Activated naive CD8-positive, alpha-beta T cell treated with anti-CD3 and anti-CD28 coated beads, Interleukin-2, amount 50 U/mL, for 24 hours (primary cell): ENCODE data around the gene ILDR1.
"Not testable (repeated sequence)": the region's sequence is repeated elsewhere in the genome, so short reads cannot be mapped to it uniquely, and the experiment has no call there.

Source experiments
- ATAC-seq: fragments of 150-1000 bp; cut with Tn5 transposase; one replicate; pipeline ENCODE4 v1.10.0; 2021
- DNase-seq: peaks from one replicate; pipeline ENCODE4 v3.0.0; 2021
- H3K27ac Mint-ChIP-seq: one replicate; pipeline ENCODE4 v1.8.0; 2021; ENCODE audit warnings: mild to moderate bottlenecking, mixed read lengths
- H3K27me3 Mint-ChIP-seq: one replicate; pipeline ENCODE4 v1.8.0; 2021; ENCODE audit warnings: mixed read lengths
- H3K36me3 Mint-ChIP-seq: one replicate; pipeline ENCODE4 v1.8.0; 2021; ENCODE audit warnings: low read depth, mixed read lengths
- H3K4me1 Mint-ChIP-seq: one replicate; pipeline ENCODE4 v1.8.0; 2021; ENCODE audit warnings: mixed read lengths
- H3K4me3 Mint-ChIP-seq: one replicate; pipeline ENCODE4 v1.8.0; 2021; ENCODE audit warnings: mild to moderate bottlenecking, moderate library complexity, mixed read lengths
- H3K9me3 Mint-ChIP-seq: one replicate; pipeline ENCODE4 v1.8.0; 2021; ENCODE audit warnings: mixed read lengths

The ILDR1 gene

DNA sequence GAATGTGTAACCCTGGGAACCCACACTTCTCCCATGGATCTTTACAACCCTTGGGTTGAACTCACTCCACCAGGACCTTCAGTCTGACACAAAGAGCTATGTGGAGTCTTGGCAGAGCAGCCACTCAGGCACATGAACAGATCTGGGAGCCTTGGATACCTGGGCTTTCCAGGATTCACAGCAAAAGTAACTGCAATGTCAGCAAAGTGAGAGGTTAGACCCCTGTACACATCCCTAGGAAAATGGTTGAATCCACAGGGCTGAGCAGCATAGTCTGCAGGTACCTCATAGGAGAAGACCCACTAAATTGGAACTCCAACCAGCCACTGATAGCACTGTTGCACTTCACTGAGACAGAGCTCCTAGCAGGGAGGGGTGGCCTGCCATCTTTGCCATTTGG, 59.6 kb downstream of the ILDR1 start:
- DNase-seq (no peak), ATAC-seq (no peak)
- Mint-ChIP-seq H3K9me3 (no peaks in the 10 kb centered on the region), H3K4me3 (no peak overlapping the region), H3K4me1 (no peaks in the 10 kb centered on the region), H3K27me3 (peaks cover 7% of the 10 kb centered on the region), H3K27ac (no peak overlapping the region), H3K36me3 (no peaks in the 10 kb centered on the region)

DNA sequence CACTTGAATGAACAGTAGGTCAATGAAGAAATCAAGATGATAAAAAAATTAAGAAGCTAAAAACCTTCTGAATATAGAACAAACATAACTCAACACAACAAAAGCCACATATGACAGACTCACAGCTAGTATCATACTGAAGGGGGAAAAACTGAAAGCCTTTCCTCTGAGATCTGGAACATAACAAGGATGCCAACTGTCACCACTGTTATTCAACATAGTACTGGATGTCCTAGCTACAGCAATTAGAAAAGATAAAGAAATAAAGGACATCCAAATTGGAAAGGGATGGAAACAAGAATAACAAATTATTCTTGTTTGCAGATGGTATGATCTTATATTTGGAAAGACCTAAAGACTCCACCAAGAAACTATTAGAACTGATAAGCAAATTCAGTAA, 60.8 kb downstream of the ILDR1 start:
- ATAC-seq (no peak), DNase-seq (no peak)
- no peaks in the 10 kb centered on the region for H3K9me3 Mint-ChIP-seq
- no peaks in the 10 kb centered on the region for H3K36me3 Mint-ChIP-seq
- H3K4me1 Mint-ChIP-seq, result no peaks in the 10 kb centered on the region
- H3K27me3 Mint-ChIP-seq, result peaks cover 5% of the 10 kb centered on the region
- H3K27ac Mint-ChIP-seq, result no peak overlapping the region
- no peak overlapping the region for H3K4me3 Mint-ChIP-seq

DNA sequence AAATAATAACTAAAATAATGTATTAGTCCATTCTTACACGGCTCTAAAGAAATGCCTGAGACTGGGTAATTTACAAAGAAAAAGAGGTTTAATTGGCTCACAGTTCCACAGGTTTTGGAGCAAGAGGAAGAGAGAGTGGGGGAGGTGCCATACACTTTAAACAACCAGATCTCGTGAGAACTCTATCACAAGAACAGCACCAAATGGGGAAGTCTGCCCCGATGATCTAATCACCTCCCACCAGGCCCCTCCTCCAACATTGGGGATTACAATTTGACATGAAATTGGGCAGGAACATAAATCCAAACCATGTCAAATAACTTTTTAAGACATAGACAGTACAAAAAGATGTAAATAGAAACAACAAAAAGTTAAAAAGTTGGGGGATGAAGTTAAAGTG, 63.2 kb downstream of the ILDR1 start:
- Mint-ChIP-seq H3K4me3 (no peak overlapping the region), H3K4me1 (no peaks in the 10 kb centered on the region), H3K27ac (no peak overlapping the region), H3K9me3 (no peaks in the 10 kb centered on the region), H3K27me3 (peaks cover 2% of the 10 kb centered on the region), H3K36me3 (no peaks in the 10 kb centered on the region)
- DNase-seq, result no peak
- ATAC-seq, result no peak

DNA sequence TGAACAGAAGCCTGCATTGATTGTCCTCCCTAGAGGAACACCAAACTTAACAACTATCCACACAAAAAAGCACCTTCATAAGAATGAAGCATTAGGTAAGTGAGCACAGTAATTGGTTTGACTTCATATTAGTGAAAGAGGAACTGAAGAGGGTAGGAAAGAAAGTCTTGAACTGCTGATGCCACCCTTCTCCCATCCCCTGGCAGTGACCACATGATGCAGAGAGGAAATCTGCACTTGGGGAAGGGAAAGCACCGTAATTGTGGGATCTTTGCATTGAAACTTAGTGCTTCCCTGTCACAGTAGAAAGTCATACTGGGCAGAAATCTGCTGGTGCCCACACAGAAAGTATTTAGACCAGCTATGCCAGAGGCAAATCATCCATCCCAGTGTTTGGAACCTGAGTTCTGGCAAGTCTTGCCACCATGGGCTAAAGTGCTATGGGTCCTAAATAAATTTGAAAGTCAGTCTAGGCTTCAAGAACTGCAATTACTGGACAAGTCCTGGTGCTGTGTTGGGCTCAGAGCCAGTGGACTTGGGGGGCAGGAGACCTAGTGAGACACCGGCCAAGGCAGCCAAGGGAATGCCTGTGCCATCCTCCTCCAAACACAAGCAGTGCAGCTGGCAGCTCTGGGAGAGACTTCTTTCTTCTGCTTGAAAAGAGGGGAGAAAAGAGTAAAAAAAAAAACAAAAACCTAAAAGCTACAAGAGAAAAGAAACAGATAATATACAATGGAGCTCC, 64.2 kb downstream of the ILDR1 start:
- peaks cover 2% of the 10 kb centered on the region for H3K27me3 Mint-ChIP-seq
- DNase-seq (no peak), ATAC-seq (no peak)
- H3K9me3 Mint-ChIP-seq, result no peaks in the 10 kb centered on the region
- H3K4me1 Mint-ChIP-seq, result no peaks in the 10 kb centered on the region
- H3K4me3 Mint-ChIP-seq, result no peak overlapping the region
- H3K36me3 Mint-ChIP-seq, result no peaks in the 10 kb centered on the region
- H3K27ac Mint-ChIP-seq, result no peak overlapping the region

DNA sequence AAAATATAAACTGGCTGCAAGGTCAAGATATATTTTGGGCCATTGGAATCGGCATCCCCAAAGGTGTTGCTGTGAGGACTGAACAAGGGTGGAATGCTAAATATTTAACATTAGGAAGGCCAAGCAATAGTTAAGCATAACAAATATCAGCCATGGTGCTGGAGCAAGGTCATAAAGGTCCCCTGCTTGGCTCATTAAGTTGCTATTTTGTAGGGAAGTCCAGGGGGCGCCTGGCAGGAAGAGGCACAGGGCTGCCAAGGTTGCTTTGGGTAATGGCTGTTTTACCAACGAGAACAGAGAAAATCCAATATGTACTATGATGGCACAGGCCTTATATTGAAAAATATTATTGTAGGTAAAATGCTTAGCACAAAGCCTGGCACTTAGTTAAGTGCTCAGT, 65.7 kb downstream of the ILDR1 start:
- Mint-ChIP-seq H3K4me1 (no peaks in the 10 kb centered on the region), H3K9me3 (peaks cover 11% of the 10 kb centered on the region), H3K27me3 (no peaks in the 10 kb centered on the region), H3K27ac (no peak overlapping the region), H3K4me3 (no peak overlapping the region), H3K36me3 (peaks cover 2% of the 10 kb centered on the region)
- ATAC-seq (no peak), DNase-seq (no peak)

DNA sequence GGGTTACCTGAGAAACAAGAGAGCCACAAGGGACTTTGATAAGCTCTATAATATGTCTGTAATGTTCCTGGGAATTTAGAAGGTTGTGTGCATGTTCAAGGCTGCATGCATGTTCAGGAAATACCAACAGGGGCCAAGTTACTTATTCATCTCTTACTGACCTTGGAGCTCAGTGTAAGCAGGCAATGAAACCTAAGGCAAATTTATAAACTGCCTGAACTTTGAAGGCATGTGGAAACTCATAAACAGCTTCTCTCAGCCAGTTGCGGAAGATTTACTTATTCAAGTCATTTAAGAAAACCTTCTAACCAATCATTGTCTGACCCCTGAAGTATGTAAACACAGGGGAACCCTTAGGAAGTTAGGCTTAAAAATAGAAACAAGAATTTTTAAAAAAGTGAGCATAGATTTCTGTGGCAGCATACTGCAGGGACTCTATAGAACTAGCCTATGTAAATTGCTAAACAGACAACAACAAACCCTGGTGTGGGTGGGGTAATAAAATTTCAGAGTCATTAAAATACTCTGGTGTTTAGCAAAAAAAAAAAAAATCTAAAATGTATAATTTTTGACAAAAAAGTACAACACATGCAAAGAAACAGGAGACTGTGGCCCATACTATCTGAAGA, 70.6 kb downstream of the ILDR1 start:
- DNase-seq (no peak), ATAC-seq (no peak)
- H3K36me3 Mint-ChIP-seq, result peaks cover 8% of the 10 kb centered on the region
- peaks cover 20% of the 10 kb centered on the region for H3K9me3 Mint-ChIP-seq
- no peaks in the 10 kb centered on the region for H3K4me1 Mint-ChIP-seq
- no peak overlapping the region for H3K4me3 Mint-ChIP-seq
- H3K27me3 Mint-ChIP-seq, result no peaks in the 10 kb centered on the region
- no peak overlapping the region for H3K27ac Mint-ChIP-seq

DNA sequence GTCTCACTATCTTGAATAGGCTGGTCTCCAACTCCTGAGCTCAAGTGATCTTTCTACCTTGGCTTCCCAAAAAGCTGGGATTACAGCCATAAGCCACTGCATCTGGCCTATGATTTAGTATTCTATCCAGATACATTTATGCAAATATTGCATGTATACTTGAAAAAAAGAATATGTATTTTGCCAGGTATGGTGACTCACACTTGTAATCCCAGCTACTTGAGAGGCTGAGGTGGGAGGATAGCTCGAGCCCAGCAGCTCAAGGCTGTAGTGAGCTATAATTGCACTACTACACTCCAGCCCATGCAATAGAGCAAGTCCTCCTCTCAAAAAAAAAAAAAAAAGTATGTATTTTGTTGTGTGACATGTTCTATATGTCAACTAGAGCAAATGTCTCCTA, 73.4 kb downstream of the ILDR1 start:
- H3K27ac Mint-ChIP-seq, result no peak overlapping the region
- ATAC-seq (no peak), DNase-seq (no peak)
- no peaks in the 10 kb centered on the region for H3K27me3 Mint-ChIP-seq
- no peak overlapping the region for H3K4me3 Mint-ChIP-seq
- H3K36me3 Mint-ChIP-seq, result peaks cover 8% of the 10 kb centered on the region
- peaks cover 20% of the 10 kb centered on the region for H3K9me3 Mint-ChIP-seq
- no peaks in the 10 kb centered on the region for H3K4me1 Mint-ChIP-seq

DNA sequence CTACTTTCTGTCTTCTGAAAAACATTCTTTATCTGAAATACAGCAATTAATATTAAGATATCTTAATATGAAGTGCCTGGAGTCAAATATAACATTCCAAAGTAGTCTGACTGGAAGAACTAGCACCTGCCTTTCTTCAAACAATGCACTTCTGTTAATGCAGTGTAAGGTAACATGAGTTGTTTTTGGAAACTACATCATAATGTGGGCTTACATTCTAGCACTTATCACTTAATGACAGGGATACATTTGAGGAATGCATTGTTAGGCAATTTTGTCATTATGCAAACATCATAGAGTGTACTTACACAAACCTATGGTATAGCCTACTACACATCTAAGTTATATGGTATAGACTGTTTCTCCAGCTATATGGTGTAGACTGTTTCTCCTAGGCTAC, 78.6 kb downstream of the ILDR1 start:
- DNase-seq (no peak), ATAC-seq (no peak)
- no peaks in the 10 kb centered on the region for H3K27me3 Mint-ChIP-seq
- H3K36me3 Mint-ChIP-seq, result peaks cover 10% of the 10 kb centered on the region
- H3K4me3 Mint-ChIP-seq, result no peak overlapping the region
- H3K27ac Mint-ChIP-seq, result no peak overlapping the region
- H3K9me3 Mint-ChIP-seq, result no peaks in the 10 kb centered on the region
- no peaks in the 10 kb centered on the region for H3K4me1 Mint-ChIP-seq

DNA sequence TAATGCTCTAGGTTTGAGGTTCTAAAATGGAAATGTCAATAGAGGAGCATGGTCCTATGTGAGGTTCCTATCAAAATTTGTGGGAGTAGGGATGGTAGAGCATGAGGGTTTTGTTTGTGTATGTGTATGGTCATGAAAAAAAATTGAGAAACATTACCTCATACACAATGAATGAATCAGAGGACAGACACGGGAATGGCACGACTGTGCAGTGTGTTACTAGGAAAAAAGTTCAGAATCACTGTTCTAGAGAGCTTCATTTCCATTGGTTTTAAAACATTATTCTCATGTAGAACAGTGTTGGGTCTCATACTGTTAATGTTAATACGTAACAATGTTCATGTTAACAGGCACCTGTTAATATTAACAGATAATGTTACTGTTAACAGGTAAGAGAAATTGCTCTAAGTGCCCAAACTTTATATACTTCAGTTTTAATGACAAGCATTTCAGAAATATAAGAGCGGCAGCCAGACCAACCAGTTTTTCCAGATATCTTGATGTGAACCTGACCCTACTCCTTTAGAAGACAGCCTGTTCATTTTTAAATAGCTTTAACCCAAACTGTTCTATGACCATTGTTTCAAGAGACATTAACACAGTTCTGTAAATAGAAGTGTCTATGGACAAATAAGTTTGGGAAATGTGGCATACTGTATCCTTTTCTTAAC, 79.8 kb downstream of the ILDR1 start:
- H3K27me3 Mint-ChIP-seq, result no peaks in the 10 kb centered on the region

DNA sequence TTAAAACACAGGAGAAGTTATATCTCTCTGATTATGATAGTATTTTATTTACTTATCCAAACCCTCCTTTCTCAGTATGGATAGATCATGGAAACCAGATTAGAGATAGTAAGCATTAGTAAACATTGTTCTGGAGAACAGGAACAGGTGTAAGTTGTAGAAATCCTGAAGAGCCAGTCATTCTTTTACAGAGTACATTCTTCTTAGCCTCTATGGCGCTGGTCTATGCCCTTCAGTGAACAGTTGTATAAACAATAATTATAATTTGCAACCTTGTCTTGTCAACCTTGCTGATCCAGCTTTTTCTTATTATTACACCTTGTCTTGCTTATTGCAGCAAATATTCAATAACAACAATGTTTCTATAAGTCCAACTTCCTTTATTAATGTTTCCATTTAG, 80.5 kb downstream of the ILDR1 start:
- H3K9me3 Mint-ChIP-seq, result no peaks in the 10 kb centered on the region
- no peaks in the 10 kb centered on the region for H3K4me1 Mint-ChIP-seq

More for the DNA sequence above, 79.8 kb downstream of the ILDR1 start:
- H3K27ac Mint-ChIP-seq, result no peak overlapping the region
- H3K4me3 Mint-ChIP-seq, result no peak overlapping the region
- no peaks in the 10 kb centered on the region for H3K9me3 Mint-ChIP-seq
- H3K4me1 Mint-ChIP-seq, result no peaks in the 10 kb centered on the region
- no peak for ATAC-seq
- DNase-seq, result no peak
- peaks cover 12% of the 10 kb centered on the region for H3K36me3 Mint-ChIP-seq

DNA sequence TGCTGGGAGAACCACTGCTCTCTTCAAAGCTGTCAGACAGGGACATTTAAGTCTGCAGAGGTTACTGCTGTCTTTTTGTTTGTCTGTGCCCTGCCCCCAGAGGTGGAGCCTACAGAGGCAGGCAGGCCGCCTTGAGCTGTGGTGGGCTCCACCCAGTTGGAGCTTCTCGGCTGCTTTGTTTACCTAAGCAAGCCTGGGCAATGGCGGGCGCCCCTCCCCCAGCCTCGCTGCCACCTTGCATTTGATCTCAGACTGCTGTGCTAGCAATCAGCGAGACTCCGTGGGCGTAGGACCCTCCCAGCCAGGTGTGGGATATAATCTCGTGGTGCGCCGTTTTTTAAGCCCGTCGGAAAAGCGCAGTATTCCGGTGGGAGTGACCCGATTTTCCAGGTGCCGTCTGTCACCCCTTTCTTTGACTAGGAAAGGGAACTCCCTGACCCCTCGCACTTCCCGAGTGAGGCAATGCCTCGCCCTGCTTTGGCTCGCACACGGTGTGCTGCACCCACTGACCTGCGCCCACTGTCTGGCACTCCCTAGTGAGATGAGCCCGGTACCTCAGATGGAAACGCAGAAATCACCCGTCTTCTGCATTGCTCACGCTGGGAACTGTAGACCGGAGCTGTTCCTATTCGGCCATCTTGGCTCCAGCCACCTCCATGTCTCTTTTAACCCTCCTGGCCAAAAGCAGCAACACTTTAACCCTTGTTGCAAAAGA, 83.7 kb downstream of the ILDR1 start:
- not testable (repeated sequence) for ATAC-seq, H3K4me1 Mint-ChIP-seq, H3K4me3 Mint-ChIP-seq, H3K27ac Mint-ChIP-seq, H3K9me3 Mint-ChIP-seq, DNase-seq, H3K27me3 Mint-ChIP-seq
- peaks cover 17% of the 10 kb centered on the region for H3K36me3 Mint-ChIP-seq

More for the DNA sequence above, 80.5 kb downstream of the ILDR1 start:
- Mint-ChIP-seq H3K27ac (no peak overlapping the region), H3K27me3 (no peaks in the 10 kb centered on the region), H3K4me3 (no peak overlapping the region), H3K36me3 (peaks cover 12% of the 10 kb centered on the region)
- ATAC-seq (no peak), DNase-seq (no peak)
